Panc1 (cell line): Measurements from ENCODE around the gene FBF1. TPM values are rescaled to one million over a fixed set of nuclear protein-coding genes. Genes with fewer than 3 reads are reported as not detected.

Experiments
- ATAC-seq: fragments of 200-7000 bp; cut with Tn5 transposase; 2 replicates; pipeline ENCODE4 v1.9.1; 2020; ENCODE audit warnings: mild to moderate bottlenecking, moderate library complexity
- BruUV-seq: library from RNA; stranded (reverse); fragments of 400-500 nt; replicated peaks from 2 replicates; lab custom pipeline; 2021; lab: Mats Ljungman, UMichigan
- CTCF ChIA-PET: fragments of 300-600 bp; sonication (Branson Sonifier 250); formaldehyde crosslinking; loops from one replicate; lab custom pipeline; 2022; ENCODE audit warnings: antibody characterized with exemption; lab: Charles Lee
- POLR2A ChIA-PET: fragments of 300-600 bp; sonication (Branson Sonifier 250); formaldehyde crosslinking; loops from one replicate; lab custom pipeline; 2022; ENCODE audit warnings: antibody characterized with exemption; lab: Charles Lee
- DNase-seq: peaks from one replicate; pipeline ENCODE4 v3.0.0-alpha.2; 2010; ENCODE audit warnings: low read depth, low spot score
- H3K27ac ChIP-seq: 2 replicates; pipeline ENCODE4 v1.5.1; 2011; ENCODE audit warnings: mild to moderate bottlenecking, low read length, inconsistent platforms
- H3K27me3 ChIP-seq: fragments of 200-500 bp; sonication (Bioruptor generic); 2 replicates; pipeline ENCODE4 v1.6.0; 2014; ENCODE audit warnings: low read length, inconsistent platforms; ENCODE audit not compliant: control insufficient read depth, insufficient read depth
- H3K36me3 ChIP-seq: fragments of 200-500 bp; sonication (Bioruptor generic); 2 replicates; pipeline ENCODE4 v1.5.1; 2014; ENCODE audit warnings: inconsistent platforms, mild to moderate bottlenecking, low read length, moderate library complexity; ENCODE audit not compliant: control insufficient read depth, insufficient read depth
- H3K4me1 ChIP-seq: 2 replicates; pipeline ENCODE4 v1.5.1; 2011; ENCODE audit warnings: inconsistent platforms, mild to moderate bottlenecking, low read length, moderate library complexity; ENCODE audit not compliant: control insufficient read depth, insufficient read depth
- H3K4me3 ChIP-seq, 2 experiments: 2 replicates each; pipeline ENCODE4 v1.5.1; 2011 to 2012; ENCODE audit warnings: low read depth in 2 of 2, low read length in 2 of 2, mild to moderate bottlenecking in 2 of 2, inconsistent platforms in 1 of 2, moderate library complexity in 1 of 2
- H3K9me3 ChIP-seq: fragments of 200-500 bp; sonication (Bioruptor generic); 2 replicates; pipeline ENCODE4 v1.5.1; 2014; ENCODE audit warnings: low read depth, mild to moderate bottlenecking, inconsistent platforms, low read length, moderate library complexity; ENCODE audit not compliant: control insufficient read depth, insufficient read depth
- POLR2AphosphoS5 ChIP-seq: IDR thresholded peaks from 2 replicates; pipeline ENCODE4 v1.6.1; 2012; ENCODE audit warnings: mild to moderate bottlenecking, low read depth, low read length, moderate library complexity
- SIN3A ChIP-seq: IDR thresholded peaks from 2 replicates; pipeline ENCODE4 v1.6.1; 2012; ENCODE audit warnings: low read depth, mild to moderate bottlenecking, low read length, moderate library complexity, borderline replicate concordance; ENCODE audit not compliant: insufficient read depth
- TCF7L2 ChIP-seq: IDR thresholded peaks from 2 replicates; pipeline ENCODE4 v1.6.1; 2011; ENCODE audit warnings: mild to moderate bottlenecking, low read depth, low read length, inconsistent platforms
- in situ Hi-C: cut with HindIII; loops from 2 replicates; pipeline ENCODE4 v1.10.0; 2016; ENCODE audit warnings: low sequenced_read_pairs, low pct_unique_long_range_greater_than_20kb
- intact Hi-C: fragments of 100-400 bp; cut with micrococcal nuclease; formaldehyde crosslinking; loops from one replicate; pipeline ENCODE4 v1.10.0; 2022; ENCODE audit not compliant: unreplicated experiment
- total RNA-seq: library from RNA; stranded (reverse); gene quantifications from one replicate; pipeline ENCODE4 v1.2.1, GENCODE V29; 2021; ENCODE audit not compliant: unreplicated experiment
- TF ChIP-seq, protein P1 (sequence below), 2 experiments: IDR thresholded peaks; 2 replicates each; pipeline ENCODE4 v1.6.1; 2011 to 2012; ENCODE audit warnings: low read depth in 2 of 2, control low read depth in 1 of 2, low read length in 1 of 2, mild to moderate bottlenecking in 1 of 2, moderate library complexity in 1 of 2; ENCODE audit not compliant: insufficient read depth in 1 of 2
- TF ChIP-seq, protein P2 (sequence below): fragments of 450-650 bp; IDR thresholded peaks from 2 replicates; pipeline ENCODE4 v1.5.1; 2017; ENCODE audit warnings: mild to moderate bottlenecking

Gene FBF1
- total RNA-seq, 1 experiment from 2014 or later: 32.5 TPM

DNA sequence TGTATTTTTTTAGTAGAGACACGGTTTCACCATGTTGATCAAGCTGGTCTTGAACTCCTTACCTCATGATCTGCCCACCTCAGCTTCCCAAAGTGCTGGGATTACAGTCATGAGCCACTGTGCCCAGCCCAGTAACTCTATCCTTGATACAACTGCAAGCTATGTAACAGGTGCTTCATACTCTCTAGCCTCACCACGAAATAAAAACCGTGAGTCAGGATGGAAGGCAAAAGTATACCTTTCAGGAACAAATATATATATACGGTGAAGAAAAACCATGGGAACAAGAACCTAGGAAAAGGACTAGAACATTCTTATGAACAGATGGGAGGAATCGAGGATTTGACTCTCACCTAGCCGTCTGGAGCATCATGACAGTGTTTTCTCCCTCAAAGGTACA, 9.6 kb upstream of the FBF1 start:
- in situ Hi-C loops (no loop called here), intact Hi-C loops (no loop called here)
- Histone ChIP-seq H3K4me1 (no peaks in the 10 kb centered on the region), H3K9me3 (no peaks in the 10 kb centered on the region), H3K36me3 (peaks cover 20% of the 10 kb centered on the region), H3K27ac (no peak overlapping the region), H3K27me3 (no peaks in the 10 kb centered on the region), H3K4me3 (no peak overlapping the region)
- ChIA-PET POLR2A (no interaction called here), CTCF (no interaction called here)
- no TSS peak for BruUV-seq
- no peak for ATAC-seq
- DNase-seq: no peak
- TF ChIP-seq, protein P1, sequence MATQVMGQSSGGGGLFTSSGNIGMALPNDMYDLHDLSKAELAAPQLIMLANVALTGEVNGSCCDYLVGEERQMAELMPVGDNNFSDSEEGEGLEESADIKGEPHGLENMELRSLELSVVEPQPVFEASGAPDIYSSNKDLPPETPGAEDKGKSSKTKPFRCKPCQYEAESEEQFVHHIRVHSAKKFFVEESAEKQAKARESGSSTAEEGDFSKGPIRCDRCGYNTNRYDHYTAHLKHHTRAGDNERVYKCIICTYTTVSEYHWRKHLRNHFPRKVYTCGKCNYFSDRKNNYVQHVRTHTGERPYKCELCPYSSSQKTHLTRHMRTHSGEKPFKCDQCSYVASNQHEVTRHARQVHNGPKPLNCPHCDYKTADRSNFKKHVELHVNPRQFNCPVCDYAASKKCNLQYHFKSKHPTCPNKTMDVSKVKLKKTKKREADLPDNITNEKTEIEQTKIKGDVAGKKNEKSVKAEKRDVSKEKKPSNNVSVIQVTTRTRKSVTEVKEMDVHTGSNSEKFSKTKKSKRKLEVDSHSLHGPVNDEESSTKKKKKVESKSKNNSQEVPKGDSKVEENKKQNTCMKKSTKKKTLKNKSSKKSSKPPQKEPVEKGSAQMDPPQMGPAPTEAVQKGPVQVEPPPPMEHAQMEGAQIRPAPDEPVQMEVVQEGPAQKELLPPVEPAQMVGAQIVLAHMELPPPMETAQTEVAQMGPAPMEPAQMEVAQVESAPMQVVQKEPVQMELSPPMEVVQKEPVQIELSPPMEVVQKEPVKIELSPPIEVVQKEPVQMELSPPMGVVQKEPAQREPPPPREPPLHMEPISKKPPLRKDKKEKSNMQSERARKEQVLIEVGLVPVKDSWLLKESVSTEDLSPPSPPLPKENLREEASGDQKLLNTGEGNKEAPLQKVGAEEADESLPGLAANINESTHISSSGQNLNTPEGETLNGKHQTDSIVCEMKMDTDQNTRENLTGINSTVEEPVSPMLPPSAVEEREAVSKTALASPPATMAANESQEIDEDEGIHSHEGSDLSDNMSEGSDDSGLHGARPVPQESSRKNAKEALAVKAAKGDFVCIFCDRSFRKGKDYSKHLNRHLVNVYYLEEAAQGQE (IDR thresholded peaks at IDR 0.05; ENCODE audit: insufficient read depth in 1 of 2, low read depth in 2 of 2, low read length in 1 of 2): no peak
- no peak for TF ChIP-seq TCF7L2
- TF ChIP-seq POLR2AphosphoS5: no peak

DNA sequence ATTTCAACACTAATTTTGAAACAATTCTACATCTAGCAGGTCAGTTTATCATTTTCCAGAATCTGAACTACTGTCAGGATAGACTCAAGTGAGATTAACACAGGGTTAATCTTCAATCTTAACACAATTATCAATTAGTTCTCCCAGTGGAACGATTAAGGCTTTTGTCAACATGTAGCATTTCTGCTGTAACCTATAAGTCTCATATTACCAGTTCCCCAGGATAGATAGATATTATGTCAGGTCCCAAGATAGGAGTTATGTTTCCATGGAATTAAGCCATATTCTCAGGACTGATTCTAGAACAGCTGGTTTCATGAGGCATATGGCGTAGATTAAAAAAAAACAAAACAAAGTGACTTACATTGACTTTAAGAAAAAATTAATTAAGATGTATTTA, 4.4 kb upstream of the FBF1 start:
- no peak for ATAC-seq
- TSS peak; percentile 24 for BruUV-seq
- TF ChIP-seq POLR2AphosphoS5 (no peak), TCF7L2 (no peak), SIN3A (no peak)
- TF ChIP-seq, protein P2, sequence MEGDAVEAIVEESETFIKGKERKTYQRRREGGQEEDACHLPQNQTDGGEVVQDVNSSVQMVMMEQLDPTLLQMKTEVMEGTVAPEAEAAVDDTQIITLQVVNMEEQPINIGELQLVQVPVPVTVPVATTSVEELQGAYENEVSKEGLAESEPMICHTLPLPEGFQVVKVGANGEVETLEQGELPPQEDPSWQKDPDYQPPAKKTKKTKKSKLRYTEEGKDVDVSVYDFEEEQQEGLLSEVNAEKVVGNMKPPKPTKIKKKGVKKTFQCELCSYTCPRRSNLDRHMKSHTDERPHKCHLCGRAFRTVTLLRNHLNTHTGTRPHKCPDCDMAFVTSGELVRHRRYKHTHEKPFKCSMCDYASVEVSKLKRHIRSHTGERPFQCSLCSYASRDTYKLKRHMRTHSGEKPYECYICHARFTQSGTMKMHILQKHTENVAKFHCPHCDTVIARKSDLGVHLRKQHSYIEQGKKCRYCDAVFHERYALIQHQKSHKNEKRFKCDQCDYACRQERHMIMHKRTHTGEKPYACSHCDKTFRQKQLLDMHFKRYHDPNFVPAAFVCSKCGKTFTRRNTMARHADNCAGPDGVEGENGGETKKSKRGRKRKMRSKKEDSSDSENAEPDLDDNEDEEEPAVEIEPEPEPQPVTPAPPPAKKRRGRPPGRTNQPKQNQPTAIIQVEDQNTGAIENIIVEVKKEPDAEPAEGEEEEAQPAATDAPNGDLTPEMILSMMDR: no peak
- TF ChIP-seq, protein P1 (IDR thresholded peaks at IDR 0.05; ENCODE audit: insufficient read depth in 1 of 2, low read depth in 2 of 2, low read length in 1 of 2): no peak
- Histone ChIP-seq H3K27me3 (no peaks in the 10 kb centered on the region), H3K36me3 (peaks cover 8% of the 10 kb centered on the region; the same call in 1 of the 2 replicates), H3K4me3 (no peak overlapping the region), H3K27ac (no peak overlapping the region), H3K4me1 (peaks cover 7% of the 10 kb centered on the region; the same call in 1 of the 2 replicates), H3K9me3 (no peaks in the 10 kb centered on the region)
- in situ Hi-C loops (loop anchor here (25.0 kb wide), 1 partner anchor 117 kb away; the partner anchor contains the start of genes GALR2 and SRP68), intact Hi-C loops (no loop called here)
- ChIA-PET CTCF (no interaction called here), POLR2A (no interaction called here)
- no peak for DNase-seq
